ENCODE data around the gene ABL1. TPM values are rescaled to one million over a fixed set of nuclear protein-coding genes. Genes with fewer than 3 reads are reported as not detected.
"Not testable (repeated sequence)": the region's sequence is repeated elsewhere in the genome, so short reads cannot be mapped to it uniquely, and the experiment has no call there.

ABL1 gene
- total RNA-seq, 1 experiment from 2014 or later: 13.1 TPM

DNA sequence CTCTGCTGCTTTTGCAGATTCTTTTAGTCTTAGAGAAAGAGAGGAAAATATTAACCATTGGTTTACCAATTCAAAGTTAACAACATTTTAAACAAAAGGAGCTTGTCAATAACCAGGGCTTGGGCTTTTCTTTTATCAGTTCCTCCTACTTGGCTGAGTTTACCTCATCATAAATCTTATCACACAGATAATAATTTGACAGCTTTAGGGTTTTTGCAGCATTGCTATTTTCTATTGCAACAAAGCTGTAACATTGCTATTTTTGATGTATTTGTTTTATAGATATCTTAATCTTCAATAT, 9.8 kb upstream of the ABL1 start:
- no peak for DNase-seq (ENCODE audit: low spot score)

DNA sequence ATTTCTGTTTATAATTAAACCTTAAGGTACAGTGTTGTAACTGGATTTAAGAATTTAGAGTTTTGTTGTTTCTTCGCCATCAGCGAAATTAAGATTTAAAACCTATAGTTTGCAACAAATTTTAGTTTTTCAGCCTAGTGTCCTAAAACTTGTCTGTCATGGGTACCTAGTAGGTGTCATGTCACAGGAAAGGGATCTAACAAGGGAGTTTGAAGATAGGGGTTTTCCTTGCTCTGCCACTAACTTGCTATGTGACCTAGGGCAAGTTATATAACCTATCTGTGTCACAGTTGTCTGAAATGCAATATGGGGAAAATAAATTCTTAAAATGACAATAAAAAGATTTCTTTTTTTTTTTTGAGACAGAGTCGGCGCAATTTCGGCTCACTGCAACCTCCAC, 9.2 kb upstream of the ABL1 start:
- no peak for DNase-seq (ENCODE audit: low spot score)

DNA sequence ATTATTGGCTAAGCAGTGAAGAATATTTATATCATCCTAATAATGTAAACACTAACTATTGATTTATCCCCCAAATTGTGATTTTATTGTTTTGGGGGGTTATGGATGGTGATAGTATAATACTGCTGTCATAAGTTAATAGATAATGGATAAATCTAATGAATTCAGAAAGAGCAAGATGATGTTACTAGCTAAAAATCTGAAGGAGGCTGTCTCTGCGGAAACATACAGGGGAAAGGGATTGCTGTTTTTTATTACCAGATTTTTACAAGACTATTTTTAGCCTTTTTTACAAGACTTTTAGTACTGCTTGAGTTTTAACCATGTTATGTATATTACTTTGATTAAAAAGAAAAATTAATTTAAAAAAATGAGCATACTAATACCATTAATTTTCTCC, 5.3 kb upstream of the ABL1 start:
- DNase-seq (ENCODE audit: low spot score): no peak

DNA sequence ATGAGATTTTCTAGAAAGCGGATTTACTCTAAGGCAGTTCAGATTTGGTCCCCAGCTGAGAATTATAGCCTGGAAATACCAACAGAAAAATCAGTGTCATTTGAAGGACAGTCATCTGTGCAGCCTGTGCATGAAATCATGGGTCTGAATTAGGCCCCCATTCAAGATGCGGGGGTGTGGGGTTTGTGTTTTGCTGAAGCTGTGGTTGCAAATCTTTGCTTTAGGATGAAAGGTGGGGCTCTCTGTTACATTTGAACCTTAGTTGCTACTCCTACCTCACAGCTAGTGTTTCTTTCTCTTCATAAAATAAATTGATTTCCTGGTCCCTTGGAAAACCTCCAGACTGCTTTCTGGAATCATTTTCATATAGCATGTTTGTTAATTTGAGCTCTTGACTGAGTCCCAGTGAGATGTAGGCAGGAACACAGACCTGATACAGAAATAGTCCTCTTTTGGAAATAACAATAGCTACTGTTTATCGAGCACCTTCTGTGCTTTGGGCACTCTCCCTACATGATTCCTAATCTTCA, 4.8 kb upstream of the ABL1 start:
- no peak for DNase-seq (ENCODE audit: low spot score)

DNA sequence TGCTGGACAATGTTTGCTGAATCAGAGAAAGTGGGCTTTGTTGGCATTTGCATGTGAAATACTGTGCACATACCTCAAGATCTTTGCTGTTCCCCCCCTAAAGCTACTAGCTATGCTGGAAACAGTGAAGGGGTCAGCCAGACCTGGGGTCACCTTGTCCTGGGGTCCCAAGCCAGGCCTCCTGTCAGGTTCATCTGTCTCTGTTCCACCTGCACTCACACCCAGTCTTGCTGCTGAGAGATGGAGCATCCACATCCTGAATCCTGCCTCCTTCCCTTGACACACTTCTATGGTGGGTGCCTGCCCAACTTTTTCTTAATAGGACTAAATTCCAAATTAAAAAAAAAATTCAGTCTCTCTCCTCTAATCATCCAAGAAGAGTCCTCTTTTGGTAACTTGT, 4.0 kb upstream of the ABL1 start:
- DNase-seq (ENCODE audit: low spot score): no peak

DNA sequence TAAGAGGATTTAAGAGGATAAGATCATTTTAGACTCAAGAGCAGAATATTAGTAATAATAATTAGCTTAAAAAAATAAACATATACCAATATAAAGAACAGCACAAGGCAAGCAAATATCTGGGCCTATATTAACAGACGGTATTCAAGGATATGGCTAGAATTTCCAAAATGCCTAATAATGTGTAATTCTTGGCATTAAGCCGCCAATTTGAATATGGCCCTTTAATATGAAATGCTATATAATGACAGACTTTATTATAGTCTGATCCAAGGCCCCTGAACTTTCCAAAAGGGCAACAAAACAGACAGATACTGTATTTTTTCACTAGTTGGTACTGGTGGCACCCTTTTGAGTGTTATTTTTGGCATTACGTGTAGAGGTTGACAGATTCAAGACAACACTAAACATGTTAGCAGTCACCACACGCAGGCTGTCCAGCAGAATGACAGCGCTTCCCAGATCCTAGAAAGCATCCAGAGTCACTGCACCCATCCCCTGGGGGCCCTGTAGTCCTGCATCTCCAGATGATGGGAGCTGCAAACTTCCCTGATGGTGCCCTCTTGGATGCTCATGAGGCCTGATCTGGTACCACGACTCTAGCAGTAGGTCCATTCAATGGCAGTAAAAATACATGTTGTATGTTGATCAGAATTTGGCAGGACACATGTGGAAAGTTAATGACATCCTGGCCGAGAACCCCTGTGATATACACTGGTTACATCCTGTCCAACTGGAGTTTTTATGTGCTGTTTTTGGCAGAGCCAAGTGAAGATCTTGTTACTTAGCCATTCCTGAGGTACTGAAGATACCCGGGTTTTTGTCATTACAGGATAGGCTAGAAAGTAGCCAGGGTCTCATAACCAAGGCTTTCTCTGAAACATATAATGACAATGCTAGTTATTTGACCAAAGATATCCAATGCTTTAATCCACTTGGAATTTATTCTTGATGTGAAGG, 1.7 kb upstream of the ABL1 start:
- no peak for DNase-seq (ENCODE audit: low spot score)

DNA sequence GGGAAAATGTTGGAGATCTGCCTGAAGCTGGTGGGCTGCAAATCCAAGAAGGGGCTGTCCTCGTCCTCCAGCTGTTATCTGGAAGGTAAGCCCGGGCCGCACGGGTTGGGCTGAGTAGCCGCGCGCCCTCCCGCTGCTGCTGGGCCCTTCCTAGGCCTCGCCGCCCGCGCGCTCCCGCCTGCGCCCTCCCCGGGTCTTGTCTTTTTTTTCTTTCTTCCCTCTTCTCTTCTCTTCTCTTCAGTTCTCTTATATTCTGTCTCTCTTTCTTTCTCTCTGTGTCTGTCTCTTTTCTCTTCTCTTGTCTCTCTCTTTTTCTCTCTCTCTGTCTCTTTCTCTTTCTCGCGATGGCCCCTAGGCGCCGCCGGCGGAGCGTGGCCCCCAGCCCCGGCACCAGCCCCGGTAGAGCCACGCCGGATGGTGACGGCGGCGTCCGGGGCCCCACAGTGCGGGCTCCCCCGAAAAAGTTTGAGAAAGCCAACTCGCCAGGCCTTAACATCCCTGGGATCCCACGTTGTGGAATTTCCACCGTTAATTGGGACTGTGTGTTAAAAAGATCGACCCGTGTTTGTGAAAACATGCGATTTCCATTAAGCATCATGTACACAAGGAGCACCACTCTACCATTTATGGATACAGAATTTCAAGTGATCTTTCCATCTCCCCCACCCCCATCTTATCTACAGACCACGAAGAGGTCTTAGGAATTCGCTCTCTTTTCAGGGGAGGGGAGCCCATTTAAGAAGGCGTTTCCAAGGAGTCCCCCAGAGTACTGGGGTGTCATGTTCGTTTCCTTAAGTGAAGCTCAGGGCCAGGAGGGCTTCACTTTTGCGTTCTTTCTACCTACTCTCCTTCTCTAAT, 616 bp downstream of the ABL1 start:
- DNase-seq (ENCODE audit: low spot score): no peak

DNA sequence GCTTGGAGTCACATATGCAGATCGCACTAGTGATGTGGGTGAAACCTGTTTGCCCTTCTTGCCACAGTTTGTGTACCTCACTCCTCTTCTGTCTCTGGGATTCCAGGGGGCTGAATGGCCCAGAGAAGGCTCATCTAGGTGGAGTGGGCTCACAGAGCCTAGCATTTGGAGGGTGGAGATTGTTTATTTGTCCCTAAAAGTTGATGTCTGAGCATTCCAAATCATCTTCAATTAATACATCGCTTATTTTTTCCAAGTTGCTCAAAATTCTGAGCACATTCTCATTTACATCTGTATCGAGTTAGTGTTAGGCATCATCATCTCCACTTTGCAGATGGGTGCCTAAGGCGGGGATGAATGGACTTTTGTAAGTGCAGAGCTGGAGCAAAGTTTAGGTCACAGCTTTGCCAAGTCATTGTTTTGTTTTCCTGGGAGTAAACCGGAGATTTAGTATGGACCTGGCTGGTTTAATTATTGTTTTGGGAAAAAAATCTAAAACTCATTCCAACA, 2.0 kb downstream of the ABL1 start:
- DNase-seq (ENCODE audit: low spot score): no peak

DNA sequence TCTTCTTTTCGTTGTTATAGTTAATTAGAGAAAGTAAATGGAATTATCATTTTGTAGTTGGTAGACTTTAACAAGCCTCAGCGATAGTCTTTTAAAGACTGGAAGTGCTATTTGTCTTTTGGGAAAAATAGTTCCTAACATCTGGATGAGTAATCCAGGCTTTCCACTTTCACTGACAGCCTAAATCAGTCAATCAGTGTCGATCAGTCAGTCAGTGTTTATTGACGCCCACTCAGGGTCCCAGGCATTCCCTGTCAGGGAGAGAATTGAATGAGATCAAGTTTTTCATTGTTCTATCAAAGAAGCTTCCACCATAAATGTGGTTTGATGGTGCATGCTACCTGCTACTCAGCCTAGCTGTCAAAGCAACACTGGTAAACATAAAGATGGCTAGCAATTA, 2.6 kb downstream of the ABL1 start:
- DNase-seq (ENCODE audit: low spot score): no peak

DNA sequence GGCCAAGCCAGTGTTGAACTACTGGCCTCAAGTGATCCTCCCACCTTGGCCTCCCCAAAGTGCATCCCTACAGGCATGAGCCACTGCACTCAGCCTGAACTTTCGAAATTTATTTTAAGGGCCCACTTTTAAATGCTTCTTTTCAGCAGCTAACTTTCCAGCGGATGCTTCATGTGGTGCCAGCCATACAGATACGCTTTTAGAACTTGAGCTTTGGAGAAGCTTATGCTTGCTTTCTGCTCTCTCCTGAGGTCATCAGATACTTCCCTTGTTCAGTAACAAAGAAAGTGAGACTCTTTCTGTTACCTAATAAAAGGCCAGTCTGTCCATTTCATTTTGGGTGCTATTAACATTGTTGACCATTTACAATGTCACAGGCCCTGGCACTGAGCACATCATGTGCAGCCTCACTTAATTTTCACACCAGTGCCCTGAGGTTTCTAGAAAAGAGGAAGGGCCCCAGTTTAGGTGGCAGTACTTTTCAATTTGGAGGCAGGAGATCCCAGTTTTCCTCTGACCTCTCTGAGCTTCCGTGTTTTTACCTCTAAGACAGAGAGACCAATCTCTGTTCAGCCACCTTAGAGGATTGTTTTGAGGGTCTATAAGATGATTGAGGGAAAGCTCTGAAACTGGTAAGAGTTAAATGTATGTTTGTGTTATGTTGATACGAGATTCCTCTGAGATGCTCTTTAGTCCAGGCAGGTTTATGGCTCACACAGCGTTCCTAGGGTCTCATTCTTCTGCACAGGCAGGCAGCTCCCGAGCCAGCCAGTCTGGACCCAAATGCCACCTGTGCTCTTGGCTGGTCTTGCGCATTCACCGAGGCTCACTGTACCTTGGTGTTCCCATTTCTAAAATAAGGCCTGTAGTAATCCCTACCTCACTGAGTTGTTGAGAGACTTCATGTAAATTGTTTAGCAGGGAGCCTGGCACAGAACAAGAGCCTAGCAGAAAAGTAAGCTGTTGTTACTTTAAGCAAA, 4.4 kb downstream of the ABL1 start:
- no peak for DNase-seq (ENCODE audit: low spot score)

DNA sequence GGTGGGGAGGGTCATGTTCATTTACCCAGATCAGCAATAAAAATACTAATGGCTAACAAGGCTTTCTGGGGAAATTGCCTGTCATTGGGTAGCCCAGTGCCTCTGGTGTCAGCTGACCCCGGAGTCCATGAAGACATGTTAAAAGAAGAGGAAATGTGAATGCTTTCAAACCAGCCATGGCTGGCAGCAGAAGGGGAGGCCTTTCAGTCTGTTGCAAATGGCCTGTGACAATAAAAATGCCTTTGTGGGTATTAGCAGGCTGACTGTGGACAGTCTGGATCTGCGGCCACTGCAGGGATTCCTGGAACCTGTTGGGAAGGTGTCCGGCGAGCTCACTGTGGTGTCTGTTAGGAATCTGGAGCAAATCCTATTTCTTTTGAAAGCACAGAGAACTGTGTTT, 7.5 kb downstream of the ABL1 start:
- DNase-seq (ENCODE audit: low spot score): no peak

DNA sequence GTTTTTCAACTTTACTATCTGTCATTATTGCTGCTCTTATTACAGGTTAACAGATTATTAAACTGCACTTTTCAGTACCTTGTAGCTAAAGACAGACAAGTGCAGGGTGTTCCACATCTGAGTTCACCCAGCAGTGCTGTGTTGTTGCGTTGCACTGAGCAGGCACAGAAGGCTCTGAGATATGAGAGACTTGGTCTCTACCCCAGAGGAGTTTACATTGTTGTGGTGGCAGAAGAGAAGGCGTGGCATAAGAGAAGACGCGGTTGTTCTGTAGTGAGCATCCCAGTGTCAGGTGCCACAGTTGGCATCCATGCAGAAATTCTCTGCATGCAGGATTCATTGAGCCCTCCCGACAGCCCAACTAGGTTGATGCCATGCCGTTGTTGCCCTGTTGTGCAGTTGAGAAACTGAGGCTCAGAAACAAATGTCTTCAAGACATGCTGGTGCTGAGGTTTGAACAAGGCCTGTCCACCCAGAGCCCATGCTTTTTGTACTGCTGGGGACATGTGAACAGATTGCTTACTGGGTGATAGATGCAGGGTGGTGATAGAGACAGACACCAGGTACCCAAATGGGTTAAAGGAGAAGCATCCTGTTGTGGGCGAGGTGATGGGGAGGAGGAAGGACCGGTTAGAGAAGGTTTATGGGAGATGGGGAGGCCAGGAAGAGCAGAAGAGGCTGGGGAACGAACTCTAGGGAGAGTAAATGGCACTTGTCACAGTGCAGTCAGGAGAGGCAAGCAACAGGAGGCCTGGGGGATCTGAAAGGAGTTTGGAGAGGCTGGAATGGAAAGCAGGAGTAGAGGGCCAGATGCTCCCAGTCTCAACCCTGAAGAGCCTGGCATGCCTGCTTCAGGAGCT, 8.2 kb downstream of the ABL1 start:
- no peak for DNase-seq (ENCODE audit: low spot score)

DNA sequence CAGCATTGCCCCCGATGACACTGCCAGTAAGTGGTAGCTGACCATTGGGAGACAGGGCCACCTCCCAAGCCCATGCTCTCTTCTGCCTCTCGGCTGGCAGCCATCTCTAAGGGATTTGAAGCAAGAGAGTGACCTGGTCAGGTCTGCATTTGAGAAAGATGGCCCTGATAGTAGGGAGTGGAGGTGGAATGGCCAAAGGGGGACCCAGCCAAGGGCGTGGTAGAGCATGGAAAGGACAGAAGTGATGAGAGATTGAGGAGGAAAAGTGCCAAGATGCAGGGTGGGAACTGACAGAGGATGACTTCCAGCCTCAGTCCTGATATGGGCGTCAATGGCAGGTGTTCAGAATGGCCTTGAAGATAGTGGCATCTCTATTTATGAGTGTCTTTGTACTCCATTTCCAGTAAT, 9.0 kb downstream of the ABL1 start:
- no peak for DNase-seq (ENCODE audit: low spot score)

DNA sequence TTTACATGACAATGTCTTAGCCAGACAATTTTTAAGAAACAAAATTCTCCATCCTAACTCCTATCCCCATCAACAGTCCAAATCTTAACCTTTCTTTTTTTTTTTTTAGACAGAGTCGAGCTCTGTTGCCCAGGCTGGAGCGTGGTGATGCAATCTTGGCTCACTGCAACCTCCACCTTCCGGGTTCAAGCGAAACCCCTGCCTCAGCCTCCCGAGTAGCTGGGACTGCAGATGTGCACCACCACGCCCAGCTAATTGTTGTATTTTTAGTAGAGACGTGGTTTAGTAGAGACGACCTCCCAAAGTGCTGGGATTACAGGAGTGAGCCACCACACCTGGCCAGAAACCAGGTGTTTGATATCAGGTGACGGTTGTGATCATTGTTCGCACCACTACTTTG, 10.2 kb downstream of the ABL1 start:
- DNase-seq (ENCODE audit: low spot score): no peak

DNA sequence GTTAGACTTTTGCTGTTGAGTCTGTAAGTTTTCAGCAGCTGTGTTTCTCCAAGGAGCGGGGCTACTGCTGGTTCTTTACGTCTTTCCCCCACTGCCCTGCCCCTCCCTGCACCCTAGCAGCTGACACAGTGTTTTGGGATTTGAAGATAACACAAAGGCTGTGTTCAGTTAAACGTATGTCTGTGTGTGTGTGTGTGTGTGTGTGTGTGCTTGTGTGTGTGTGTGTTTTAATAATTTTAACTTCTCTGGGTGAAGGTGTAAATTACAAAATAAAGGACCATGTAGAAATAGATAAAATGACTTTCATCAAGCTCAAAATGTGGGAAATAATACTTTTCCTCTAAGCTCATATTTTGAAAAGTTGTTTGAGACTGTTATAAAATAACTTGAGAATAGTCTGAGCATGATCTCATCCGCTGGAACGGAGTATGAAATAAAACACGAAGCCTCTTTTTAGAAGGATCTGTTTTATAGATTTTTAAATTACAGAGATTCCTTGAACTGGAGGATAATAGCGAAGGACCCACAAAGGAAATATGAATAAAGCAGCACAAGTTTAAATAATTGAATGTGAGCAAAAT, 10.9 kb downstream of the ABL1 start:
- peak; percentile 22 for DNase-seq (ENCODE audit: low spot score)

DNA sequence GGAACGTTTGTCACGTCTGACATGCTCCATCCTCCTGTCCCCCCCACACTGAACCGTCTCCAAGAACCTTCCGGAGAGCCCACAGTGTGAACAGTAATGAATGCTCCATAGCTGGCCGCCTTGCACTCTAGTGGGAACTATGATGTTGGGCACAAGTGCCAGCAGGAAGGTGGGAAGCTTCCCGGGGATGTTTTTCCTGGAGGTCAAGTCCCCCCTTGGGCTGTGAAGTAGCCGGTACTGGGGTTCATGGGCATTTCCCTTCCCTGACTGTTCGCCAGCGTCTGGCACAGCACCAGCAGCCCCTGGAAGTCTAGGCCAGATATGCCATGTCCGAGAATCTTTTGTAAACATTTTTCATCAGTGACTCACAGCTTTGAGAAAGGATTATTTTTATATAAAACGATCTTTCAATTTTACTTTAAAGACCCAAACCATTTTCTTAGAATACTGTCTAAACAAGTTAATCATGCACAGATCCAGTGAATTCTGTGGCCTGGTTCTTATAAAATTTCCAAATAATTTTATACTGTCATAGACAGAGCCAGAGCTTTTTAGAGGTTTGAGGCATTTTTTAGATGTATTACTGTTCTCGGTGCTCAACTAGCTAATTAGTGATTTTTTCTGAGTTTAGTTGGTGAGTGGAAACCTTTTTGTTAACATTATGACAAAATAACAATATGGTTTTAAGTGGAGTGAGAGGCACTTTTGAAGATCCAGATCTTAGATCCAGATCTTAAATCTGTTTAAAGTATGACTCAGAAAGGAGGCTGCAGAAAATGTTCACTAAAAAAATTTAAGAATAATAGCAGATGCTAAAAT, 11.6 kb downstream of the ABL1 start:
- DNase-seq (ENCODE audit: low spot score): peak; percentile 69

DNA sequence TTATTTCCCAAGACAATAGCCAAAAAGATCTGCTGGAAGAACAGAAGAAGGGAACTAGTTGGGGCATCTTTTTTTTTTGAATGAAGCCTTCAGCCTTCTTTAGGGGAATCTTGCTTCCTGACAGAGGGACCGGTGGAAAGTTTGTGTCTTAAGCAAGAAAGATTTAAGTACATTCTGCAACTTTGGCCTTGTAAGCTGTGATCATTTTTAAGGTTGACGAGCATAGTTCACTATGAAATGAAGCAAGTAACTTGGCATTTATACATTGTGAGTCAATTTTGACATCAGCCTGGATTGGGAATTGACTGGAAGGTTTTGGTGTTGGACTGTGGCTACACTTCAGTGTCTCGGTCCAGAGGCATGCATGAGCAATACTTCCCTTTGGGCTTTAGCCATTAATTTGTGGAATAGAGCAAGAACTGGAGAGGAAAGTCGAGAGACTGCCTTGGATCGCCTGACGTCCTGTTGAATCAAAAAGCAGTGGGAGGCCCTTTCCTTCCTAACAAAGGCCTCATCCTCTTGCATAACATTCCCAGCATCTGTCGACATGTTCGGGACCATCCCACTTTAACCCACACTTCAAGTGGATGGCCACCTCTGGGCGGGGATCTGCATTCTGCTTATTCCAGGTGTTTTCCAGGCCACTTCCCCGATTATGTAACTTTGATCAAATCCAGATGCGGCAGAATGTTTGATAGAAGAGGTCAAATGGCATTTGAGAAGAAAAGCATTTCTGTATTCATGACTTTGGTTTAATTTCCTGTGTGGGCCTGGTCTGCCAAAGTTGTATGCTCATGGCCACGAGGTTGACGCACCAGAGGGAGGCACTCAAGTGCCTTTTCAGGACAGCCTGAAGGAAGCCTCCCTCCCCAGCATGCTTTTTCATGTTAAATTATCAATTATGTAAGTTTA, 12.5 kb downstream of the ABL1 start:
- DNase-seq (ENCODE audit: low spot score): peak; percentile 79

DNA sequence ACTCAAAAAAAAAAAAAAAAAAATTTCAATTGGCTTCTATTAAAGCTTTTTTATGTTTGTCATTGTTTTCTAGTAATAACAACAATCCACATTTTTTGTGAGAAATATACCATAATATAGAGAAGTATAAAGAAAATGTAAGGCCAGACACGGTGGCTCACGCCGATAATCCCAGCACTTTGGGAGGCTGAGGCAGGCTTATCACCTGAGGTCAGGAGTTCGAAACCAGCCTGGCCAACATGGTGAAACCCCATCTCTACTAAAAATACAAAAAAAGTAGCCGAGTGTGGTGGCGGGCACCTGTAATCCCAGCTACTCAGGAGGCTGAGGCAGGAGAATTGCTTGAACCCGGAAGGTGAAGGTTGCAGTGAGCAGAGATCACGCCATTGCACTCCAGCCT, 13.5 kb downstream of the ABL1 start:
- not testable (repeated sequence) for DNase-seq (ENCODE audit: low spot score)
